Neuronal stem cell (in vitro differentiated cells): ENCODE data around the gene VAT1.
A peak's percentile ranks its signal among the peaks of the same experiment; 100 is the strongest.

Source experiments
- DNase-seq: peaks from one replicate; pipeline ENCODE4 v3.0.0-alpha.2; 2013; ENCODE audit warnings: low spot score
- H2AFZ ChIP-seq: one replicate; pipeline ENCODE4 v1.6.1; 2013; ENCODE audit warnings: mild to moderate bottlenecking, low read length, inconsistent platforms
- H2AK5ac ChIP-seq: 2 replicates; pipeline ENCODE4 v1.6.1; 2013; ENCODE audit warnings: low read depth, mild to moderate bottlenecking, inconsistent platforms, low read length, moderate library complexity, mixed read lengths
- H2BK120ac ChIP-seq: 2 replicates; pipeline ENCODE4 v1.6.1; 2013; ENCODE audit warnings: low read depth, mild to moderate bottlenecking, inconsistent platforms, low read length, moderate library complexity, mixed read lengths
- H2BK12ac ChIP-seq: one replicate; pipeline ENCODE4 v1.6.1; 2013; ENCODE audit warnings: low read length, inconsistent platforms
- H2BK15ac ChIP-seq: 2 replicates; pipeline ENCODE4 v1.6.1; 2013; ENCODE audit warnings: mild to moderate bottlenecking, low read length, inconsistent platforms, mixed read lengths
- H2BK5ac ChIP-seq: one replicate; pipeline ENCODE4 v1.6.1; 2013; ENCODE audit warnings: inconsistent platforms, mild to moderate bottlenecking, low read length, moderate library complexity
- H3K14ac ChIP-seq: one replicate; pipeline ENCODE4 v1.6.1; 2013; ENCODE audit warnings: low read length, inconsistent platforms
- H3K18ac ChIP-seq: 2 replicates; pipeline ENCODE4 v1.6.1; 2013; ENCODE audit warnings: low read length, inconsistent platforms
- H3K23ac ChIP-seq: 2 replicates; pipeline ENCODE4 v1.6.1; 2013; ENCODE audit warnings: low read depth, mild to moderate bottlenecking, mixed read lengths, low read length, inconsistent platforms; ENCODE audit not compliant: poor library complexity
- H3K27ac ChIP-seq: replicated peaks from 3 replicates; pipeline ENCODE4 v1.5.1; 2013; ENCODE audit warnings: low read length, inconsistent platforms
- H3K27me3 ChIP-seq, 3 experiments: 2 replicates each; pipeline ENCODE4 v1.6.1; 2013; ENCODE audit warnings: low read length in 3 of 3, mild to moderate bottlenecking in 2 of 3, inconsistent platforms in 1 of 3, low read depth in 1 of 3, mixed read lengths in 1 of 3, moderate library complexity in 1 of 3; ENCODE audit not compliant: control insufficient read depth in 3 of 3, insufficient read depth in 3 of 3
- H3K36me3 ChIP-seq, 2 donors: replicated peaks in 1 of 2; 2 replicates each; pipeline ENCODE4 v1.6.1; 2013; ENCODE audit warnings: low read length in 2 of 2; ENCODE audit not compliant: control insufficient read depth in 2 of 2, insufficient read depth in 2 of 2
- H3K4ac ChIP-seq: 2 replicates; pipeline ENCODE4 v1.6.1; 2013; ENCODE audit warnings: inconsistent platforms, mild to moderate bottlenecking, low read length, moderate library complexity
- H3K4me1 ChIP-seq, 2 donors: 1 replicate in 1 of 2; 2 replicates in 1 of 2; pipeline ENCODE4 v1.6.1; 2013; ENCODE audit warnings: low read length in 2 of 2, low read depth in 1 of 2; ENCODE audit not compliant: control insufficient read depth in 2 of 2, insufficient read depth in 1 of 2
- H3K4me2 ChIP-seq: one replicate; pipeline ENCODE4 v1.6.1; 2013; ENCODE audit warnings: mild to moderate bottlenecking, low read length, inconsistent platforms; ENCODE audit not compliant: insufficient read depth, poor library complexity, severe bottlenecking
- H3K4me3 ChIP-seq, 2 donors: 2 replicates each; pipeline ENCODE4 v1.5.1; 2013; ENCODE audit warnings: low read length in 2 of 2, mild to moderate bottlenecking in 2 of 2, inconsistent platforms in 1 of 2, moderate library complexity in 1 of 2
- H3K79me1 ChIP-seq: one replicate; pipeline ENCODE4 v1.6.1; 2013; ENCODE audit warnings: low read depth, mild to moderate bottlenecking, inconsistent platforms, low read length, moderate library complexity
- H3K9ac ChIP-seq: one replicate; pipeline ENCODE4 v1.6.1; 2013; ENCODE audit warnings: mild to moderate bottlenecking, low read depth, low read length, inconsistent platforms; ENCODE audit not compliant: poor library complexity
- H3K9me3 ChIP-seq, 2 donors: replicated peaks in 1 of 2; 2 replicates each; pipeline versions ENCODE3 to v1.6.1; 2013; ENCODE audit warnings: low read length in 2 of 2, mild to moderate bottlenecking in 2 of 2, inconsistent platforms in 1 of 2, low read depth in 1 of 2, mixed read lengths in 1 of 2, moderate library complexity in 1 of 2; ENCODE audit not compliant: control insufficient read depth in 2 of 2, insufficient read depth in 1 of 2
- H4K8ac ChIP-seq: one replicate; pipeline ENCODE4 v1.6.1; 2013; ENCODE audit warnings: low read depth, mild to moderate bottlenecking, inconsistent platforms, low read length, moderate library complexity
- H4K91ac ChIP-seq: one replicate; pipeline ENCODE4 v1.6.1; 2013; ENCODE audit warnings: low read length, low read depth, mild to moderate bottlenecking, inconsistent platforms; ENCODE audit not compliant: poor library complexity
- WGBS, 2 donors: extraction: QIAGEN DNeasy Blood & Tissue Kit; methylation state at CpG; one replicate each; pipeline ENCODE4 v1.1.7; 2013; ENCODE audit warnings: missing lambda C conversion rate in 2 of 2, mixed read lengths in 1 of 2; ENCODE audit not compliant: insufficient read length in 2 of 2, insufficient replicate concordance in 1 of 2; ENCODE audit errors: extremely low coverage in 2 of 2; 5-methylcytosine and 5-hydroxymethylcytosine counted together

The VAT1 gene

DNA sequence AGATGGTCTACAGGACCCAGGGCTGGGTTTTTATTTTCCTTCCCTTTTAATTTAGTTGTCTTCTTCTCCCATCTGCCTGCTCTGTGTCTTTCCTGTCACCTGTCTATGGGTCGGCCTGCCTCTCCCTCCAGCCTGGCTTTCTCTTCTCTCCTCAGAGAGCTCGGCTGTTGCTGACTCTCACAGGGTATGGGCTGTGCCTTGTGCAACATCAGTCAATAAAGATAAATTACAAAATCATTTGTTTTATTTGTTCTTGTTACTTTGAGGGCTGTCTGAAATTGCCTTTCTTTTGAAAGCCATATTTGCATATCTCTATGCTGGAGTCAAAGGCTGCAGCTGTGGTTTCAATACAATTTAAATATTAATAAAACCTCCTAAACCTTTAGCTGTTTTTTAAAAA lies 18.5 kb upstream of the VAT1 start:
- H3K36me3 ChIP-seq: peaks cover 8 to 33% of the 10 kb centered on the region in 2 donors
- peaks cover 25 to 33% of the 10 kb centered on the region in 2 donors for H3K4me1 ChIP-seq
- WGBS, 2 donors: no CpG with 5 or more reads among the region's 2 CpGs

DNA sequence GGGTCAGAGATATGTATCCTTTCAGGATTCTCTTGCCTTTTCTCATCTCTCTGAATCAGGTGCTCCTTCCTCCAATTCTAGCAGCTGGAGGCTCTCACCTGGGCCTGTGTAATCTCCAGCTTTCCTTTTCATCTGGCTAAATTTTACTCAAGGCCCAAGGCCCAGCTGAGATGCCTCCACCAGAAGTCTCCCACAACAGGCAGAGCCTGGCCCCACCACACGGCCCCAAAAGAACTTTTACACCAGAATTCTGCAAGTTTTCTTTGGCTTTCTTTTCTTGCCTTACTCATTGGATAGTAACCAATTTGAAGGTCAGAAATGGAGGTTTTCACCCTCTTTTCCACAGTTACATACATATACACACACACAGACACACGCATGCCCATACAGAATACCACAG lies 17.5 kb upstream of the VAT1 start:
- no peak overlapping the region for H3K4ac ChIP-seq
- no peak overlapping the region for H2BK5ac ChIP-seq
- H3K18ac ChIP-seq: no peak overlapping the region
- no peak overlapping the region for H2BK15ac ChIP-seq
- no CpG with 5 or more reads among the region's 2 CpGs for WGBS, 2 donors
- H3K9me3 ChIP-seq: no peaks in the 10 kb centered on the region
- H3K79me1 ChIP-seq: no peaks in the 10 kb centered on the region
- H3K9ac ChIP-seq: no peak overlapping the region
- no peak overlapping the region for H3K4me2 ChIP-seq
- H3K27ac ChIP-seq: peak overlapping the region; percentile 61
- H2BK120ac ChIP-seq: no peak overlapping the region
- H2AK5ac ChIP-seq: peak overlapping the region; percentile 38
- H3K14ac ChIP-seq: no peak overlapping the region
- DNase-seq: no peak
- no peak overlapping the region for H4K8ac ChIP-seq
- H2BK12ac ChIP-seq: no peak overlapping the region
- H3K36me3 ChIP-seq: peaks cover 3 to 23% of the 10 kb centered on the region in 2 donors
- peaks cover 35 to 40% of the 10 kb centered on the region in 2 donors for H3K4me1 ChIP-seq
- H4K91ac ChIP-seq: no peak overlapping the region
- no peaks in the 10 kb centered on the region for H3K27me3 ChIP-seq
- H3K23ac ChIP-seq: no peak overlapping the region
- H2AFZ ChIP-seq: no peak overlapping the region
- no peak overlapping the region for H3K4me3 ChIP-seq

More for the DNA sequence above, 18.5 kb upstream of the VAT1 start:
- Histone ChIP-seq H2BK120ac (no peak overlapping the region), H2BK15ac (no peak overlapping the region), H3K27ac (peak overlapping the region; percentile 67), H2BK12ac (no peak overlapping the region), H3K18ac (no peak overlapping the region), H2BK5ac (no peak overlapping the region), H3K9me3 (no peaks in the 10 kb centered on the region), H3K14ac (no peak overlapping the region), H3K27me3 (no peaks in the 10 kb centered on the region), H4K91ac (no peak overlapping the region), H3K9ac (no peak overlapping the region), H3K4me3 (no peak overlapping the region), H3K23ac (no peak overlapping the region), H2AK5ac (no peak overlapping the region), H2AFZ (no peak overlapping the region), H3K4me2 (no peak overlapping the region), H3K79me1 (no peaks in the 10 kb centered on the region), H3K4ac (no peak overlapping the region), H4K8ac (no peak overlapping the region)
- no peak for DNase-seq

DNA sequence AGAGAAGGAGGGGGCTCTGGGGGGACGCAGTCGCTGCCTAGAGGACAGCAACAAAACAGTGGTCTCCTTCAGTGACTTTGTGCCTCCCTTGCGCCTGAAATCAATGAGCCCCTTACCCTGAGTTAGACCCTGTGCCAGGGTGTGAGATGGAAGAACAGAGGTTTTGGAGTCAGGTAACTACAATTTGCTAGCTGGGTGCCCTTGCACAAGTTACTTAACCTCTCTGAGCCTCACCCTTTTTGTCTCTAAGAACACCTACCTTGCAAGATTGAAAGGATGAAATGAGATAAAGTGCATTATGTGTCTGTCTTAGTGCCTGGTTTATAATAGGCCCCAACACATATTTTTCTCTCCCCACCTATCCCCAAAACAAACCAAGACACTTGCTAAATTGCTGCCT lies 12.7 kb upstream of the VAT1 start:
- no peak overlapping the region for H3K23ac ChIP-seq
- H3K4me2 ChIP-seq: no peak overlapping the region
- H2BK5ac ChIP-seq: no peak overlapping the region
- H2AFZ ChIP-seq: no peak overlapping the region
- no peak overlapping the region for H3K14ac ChIP-seq
- H3K18ac ChIP-seq: peak overlapping the region; percentile 91
- no peak overlapping the region for H3K4ac ChIP-seq
- H3K27ac ChIP-seq: peak overlapping the region; percentile 98
- no peaks in the 10 kb centered on the region for H3K36me3 ChIP-seq
- H3K4me1 ChIP-seq: peaks cover 37 to 42% of the 10 kb centered on the region in 2 donors
- no CpG with 5 or more reads among the region's 3 CpGs for WGBS, 2 donors
- H2AK5ac ChIP-seq: peak overlapping the region; percentile 9
- H3K4me3 ChIP-seq: no peak overlapping the region
- no peaks in the 10 kb centered on the region for H3K9me3 ChIP-seq
- peak overlapping the region; percentile 52 for H2BK120ac ChIP-seq
- peak overlapping the region; percentile 59 for H2BK12ac ChIP-seq
- H4K91ac ChIP-seq: peak overlapping the region; percentile 4
- no peaks in the 10 kb centered on the region for H3K27me3 ChIP-seq
- H2BK15ac ChIP-seq: no peak overlapping the region
- H3K79me1 ChIP-seq: no peaks in the 10 kb centered on the region
- H4K8ac ChIP-seq: no peak overlapping the region
- H3K9ac ChIP-seq: no peak overlapping the region
- no peak for DNase-seq

DNA sequence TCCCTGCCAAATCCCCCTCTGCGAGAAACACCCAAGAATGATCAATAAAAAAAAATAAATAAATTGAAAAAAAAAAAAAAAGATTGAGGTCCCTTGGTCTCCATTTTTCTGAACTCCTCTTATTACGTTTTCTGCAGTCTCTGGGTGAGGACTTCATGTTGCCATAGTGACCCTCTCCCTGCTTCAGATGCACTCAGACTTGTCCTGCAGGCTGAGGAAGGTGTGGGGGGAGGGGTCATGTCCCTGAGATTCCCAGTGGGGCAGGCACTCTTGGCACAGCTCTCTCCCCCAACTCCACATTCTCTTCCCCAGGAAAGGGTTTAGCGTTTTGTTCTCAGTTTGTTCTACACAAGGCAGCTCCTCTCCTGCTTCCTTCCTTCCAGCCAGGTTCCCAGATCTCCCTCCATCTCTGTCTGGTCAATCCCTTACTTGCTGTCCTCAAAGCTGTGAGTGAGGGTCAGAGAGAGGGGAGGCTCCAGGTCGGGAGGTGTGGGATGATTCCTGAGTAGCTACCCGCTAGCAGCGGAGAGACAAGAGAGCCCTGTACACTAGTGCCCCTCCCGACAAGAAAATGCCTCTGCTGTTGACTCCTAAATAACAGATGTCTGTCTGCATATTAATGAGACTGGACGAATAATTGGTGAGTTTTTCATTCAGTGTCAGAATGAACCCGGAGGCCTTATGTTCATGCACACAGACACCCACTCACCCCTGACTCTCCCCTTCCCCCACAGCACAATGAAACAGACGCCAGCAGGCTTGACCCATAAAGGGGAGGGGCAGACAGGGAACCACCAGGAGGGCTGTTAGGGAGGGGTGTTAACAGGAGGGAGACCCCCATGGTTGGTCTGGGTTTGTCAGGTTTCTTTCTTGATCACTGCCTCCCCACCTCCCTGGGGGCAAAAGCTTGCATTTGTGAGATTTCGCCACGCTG lies 12.0 kb upstream of the VAT1 start:
- peak overlapping the region; percentile 69 for H2AFZ ChIP-seq
- H2BK120ac ChIP-seq: peak overlapping the region; percentile 52
- peak overlapping the region; percentile 4 for H4K91ac ChIP-seq
- DNase-seq: peak; percentile 35
- H3K9ac ChIP-seq: no peak overlapping the region
- H3K4me2 ChIP-seq: peak overlapping the region; percentile 45
- H3K27me3 ChIP-seq: no peaks in the 10 kb centered on the region
- H3K79me1 ChIP-seq: no peaks in the 10 kb centered on the region
- peak overlapping the region; percentile 9 for H2AK5ac ChIP-seq
- H3K18ac ChIP-seq: peak overlapping the region; percentile 91
- H3K14ac ChIP-seq: no peak overlapping the region
- H3K36me3 ChIP-seq: no peaks in the 10 kb centered on the region
- H3K4ac ChIP-seq: no peak overlapping the region
- no peak overlapping the region for H4K8ac ChIP-seq
- H2BK5ac ChIP-seq: peak overlapping the region; percentile 91
- H2BK15ac ChIP-seq: no peak overlapping the region
- no peaks in the 10 kb centered on the region for H3K9me3 ChIP-seq
- H3K4me1 ChIP-seq: peaks cover 35 to 40% of the 10 kb centered on the region in 2 donors
- no CpG with 5 or more reads among the region's 12 CpGs for WGBS, 2 donors
- peak overlapping the region in 1 of 2 donors; percentile 12 for H3K4me3 ChIP-seq
- no peak overlapping the region for H3K23ac ChIP-seq
- peak overlapping the region; percentile 98 for H3K27ac ChIP-seq
- H2BK12ac ChIP-seq: peak overlapping the region; percentile 59
